Measurements from ENCODE around the gene PAQR3.

DNA sequence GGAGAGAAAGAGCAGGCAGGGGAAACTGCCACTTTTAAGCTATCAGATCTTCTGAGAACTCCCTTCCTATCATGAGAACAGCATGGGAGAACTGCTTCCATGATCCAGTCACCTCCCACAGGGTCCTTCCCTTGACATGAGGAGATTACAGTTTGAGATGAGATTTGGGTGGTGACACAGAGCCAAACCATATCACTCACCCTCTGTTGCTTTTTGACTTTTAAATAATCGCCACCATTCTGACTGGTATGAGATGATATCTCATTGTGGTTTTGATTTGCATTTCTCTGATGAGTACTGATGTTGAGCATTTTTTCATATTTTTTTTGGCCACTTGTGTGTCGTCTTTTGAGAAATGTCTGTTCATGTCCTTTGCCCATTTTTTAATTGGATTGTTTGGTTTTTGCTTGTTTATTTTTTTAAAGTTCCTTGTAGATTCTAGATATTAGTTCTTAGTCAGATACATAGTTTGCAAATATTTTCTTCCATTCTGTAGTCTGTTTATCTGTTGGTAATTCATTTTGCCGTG is 6.5 kb upstream of the PAQR3 start:
- TF ChIP-seq, protein P1, sequence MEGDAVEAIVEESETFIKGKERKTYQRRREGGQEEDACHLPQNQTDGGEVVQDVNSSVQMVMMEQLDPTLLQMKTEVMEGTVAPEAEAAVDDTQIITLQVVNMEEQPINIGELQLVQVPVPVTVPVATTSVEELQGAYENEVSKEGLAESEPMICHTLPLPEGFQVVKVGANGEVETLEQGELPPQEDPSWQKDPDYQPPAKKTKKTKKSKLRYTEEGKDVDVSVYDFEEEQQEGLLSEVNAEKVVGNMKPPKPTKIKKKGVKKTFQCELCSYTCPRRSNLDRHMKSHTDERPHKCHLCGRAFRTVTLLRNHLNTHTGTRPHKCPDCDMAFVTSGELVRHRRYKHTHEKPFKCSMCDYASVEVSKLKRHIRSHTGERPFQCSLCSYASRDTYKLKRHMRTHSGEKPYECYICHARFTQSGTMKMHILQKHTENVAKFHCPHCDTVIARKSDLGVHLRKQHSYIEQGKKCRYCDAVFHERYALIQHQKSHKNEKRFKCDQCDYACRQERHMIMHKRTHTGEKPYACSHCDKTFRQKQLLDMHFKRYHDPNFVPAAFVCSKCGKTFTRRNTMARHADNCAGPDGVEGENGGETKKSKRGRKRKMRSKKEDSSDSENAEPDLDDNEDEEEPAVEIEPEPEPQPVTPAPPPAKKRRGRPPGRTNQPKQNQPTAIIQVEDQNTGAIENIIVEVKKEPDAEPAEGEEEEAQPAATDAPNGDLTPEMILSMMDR (conservative IDR thresholded peaks at IDR 0.05 in 1 of 2, IDR thresholded peaks at IDR 0.05 in 1 of 2; ENCODE audit: extremely low read depth in 1 of 2, insufficient read depth in 1 of 2, low read depth in 1 of 2, low read length in 2 of 2) = no peak
- TF ChIP-seq EZH2 (IDR thresholded peaks at IDR 0.05; ENCODE audit: borderline replicate concordance, low read length) = no peak
